PFSK-1 (cell line): Measurements from ENCODE around the gene SUCLG2.

Experiments
- FOXP2 ChIP-seq: optimal IDR thresholded peaks from 2 replicates; pipeline ENCODE3; 2011; ENCODE audit warnings: borderline replicate concordance, control low read depth, inconsistent platforms; ENCODE audit not compliant: insufficient read depth; ENCODE audit errors: extremely low read length, extremely low read depth
- POLR2AphosphoS5 ChIP-seq: IDR thresholded peaks from 2 replicates; pipeline ENCODE4 v1.6.1; 2012; ENCODE audit warnings: low read depth, mild to moderate bottlenecking, control low read depth, low read length, moderate library complexity
- SIN3A ChIP-seq: IDR thresholded peaks from 2 replicates; pipeline ENCODE4 v1.6.1; 2012; ENCODE audit warnings: mild to moderate bottlenecking, low read length, moderate library complexity, borderline replicate concordance; ENCODE audit not compliant: insufficient read depth
- TAF1 ChIP-seq: IDR thresholded peaks from 2 replicates; pipeline ENCODE4 v1.6.1; 2012; ENCODE audit warnings: low read length, control low read depth, borderline replicate concordance; ENCODE audit not compliant: insufficient read depth
- TF ChIP-seq, protein P1 (sequence below), 2 experiments: IDR thresholded peaks; 2 replicates each; pipeline versions ENCODE4 v1.6.1 to v1.8.0; 2011 to 2012; ENCODE audit warnings: low read depth in 2 of 2, low read length in 2 of 2, control low read depth in 1 of 2, inconsistent platforms in 1 of 2, mild to moderate bottlenecking in 1 of 2, moderate library complexity in 1 of 2; ENCODE audit not compliant: insufficient read depth in 1 of 2

SUCLG2 gene

DNA sequence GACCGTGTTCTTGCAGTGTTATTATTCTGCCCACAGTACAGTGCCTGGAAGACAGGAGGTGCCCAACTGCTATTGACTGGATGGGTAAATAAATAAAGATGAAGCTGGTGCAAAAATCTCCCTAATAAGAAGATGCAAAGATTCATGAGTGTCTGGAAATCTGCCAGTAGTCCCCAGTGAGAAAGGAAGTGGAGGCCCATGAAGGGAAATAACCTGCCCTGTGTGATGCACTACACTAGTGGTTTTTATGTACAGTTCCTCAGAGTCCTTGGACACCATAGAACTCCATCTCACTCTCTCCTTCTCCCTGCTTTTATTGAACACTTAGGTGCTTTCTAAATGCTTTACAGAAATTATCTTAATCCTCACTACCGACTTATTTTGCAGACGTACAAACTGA is 8.3 kb upstream of the SUCLG2 start:
- TF ChIP-seq TAF1 (no peak), POLR2AphosphoS5 (no peak), SIN3A (no peak)
- TF ChIP-seq, protein P1, sequence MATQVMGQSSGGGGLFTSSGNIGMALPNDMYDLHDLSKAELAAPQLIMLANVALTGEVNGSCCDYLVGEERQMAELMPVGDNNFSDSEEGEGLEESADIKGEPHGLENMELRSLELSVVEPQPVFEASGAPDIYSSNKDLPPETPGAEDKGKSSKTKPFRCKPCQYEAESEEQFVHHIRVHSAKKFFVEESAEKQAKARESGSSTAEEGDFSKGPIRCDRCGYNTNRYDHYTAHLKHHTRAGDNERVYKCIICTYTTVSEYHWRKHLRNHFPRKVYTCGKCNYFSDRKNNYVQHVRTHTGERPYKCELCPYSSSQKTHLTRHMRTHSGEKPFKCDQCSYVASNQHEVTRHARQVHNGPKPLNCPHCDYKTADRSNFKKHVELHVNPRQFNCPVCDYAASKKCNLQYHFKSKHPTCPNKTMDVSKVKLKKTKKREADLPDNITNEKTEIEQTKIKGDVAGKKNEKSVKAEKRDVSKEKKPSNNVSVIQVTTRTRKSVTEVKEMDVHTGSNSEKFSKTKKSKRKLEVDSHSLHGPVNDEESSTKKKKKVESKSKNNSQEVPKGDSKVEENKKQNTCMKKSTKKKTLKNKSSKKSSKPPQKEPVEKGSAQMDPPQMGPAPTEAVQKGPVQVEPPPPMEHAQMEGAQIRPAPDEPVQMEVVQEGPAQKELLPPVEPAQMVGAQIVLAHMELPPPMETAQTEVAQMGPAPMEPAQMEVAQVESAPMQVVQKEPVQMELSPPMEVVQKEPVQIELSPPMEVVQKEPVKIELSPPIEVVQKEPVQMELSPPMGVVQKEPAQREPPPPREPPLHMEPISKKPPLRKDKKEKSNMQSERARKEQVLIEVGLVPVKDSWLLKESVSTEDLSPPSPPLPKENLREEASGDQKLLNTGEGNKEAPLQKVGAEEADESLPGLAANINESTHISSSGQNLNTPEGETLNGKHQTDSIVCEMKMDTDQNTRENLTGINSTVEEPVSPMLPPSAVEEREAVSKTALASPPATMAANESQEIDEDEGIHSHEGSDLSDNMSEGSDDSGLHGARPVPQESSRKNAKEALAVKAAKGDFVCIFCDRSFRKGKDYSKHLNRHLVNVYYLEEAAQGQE (IDR thresholded peaks at IDR 0.05; ENCODE audit: insufficient read depth in 1 of 2, low read depth in 2 of 2, low read length in 2 of 2), result no peak

DNA sequence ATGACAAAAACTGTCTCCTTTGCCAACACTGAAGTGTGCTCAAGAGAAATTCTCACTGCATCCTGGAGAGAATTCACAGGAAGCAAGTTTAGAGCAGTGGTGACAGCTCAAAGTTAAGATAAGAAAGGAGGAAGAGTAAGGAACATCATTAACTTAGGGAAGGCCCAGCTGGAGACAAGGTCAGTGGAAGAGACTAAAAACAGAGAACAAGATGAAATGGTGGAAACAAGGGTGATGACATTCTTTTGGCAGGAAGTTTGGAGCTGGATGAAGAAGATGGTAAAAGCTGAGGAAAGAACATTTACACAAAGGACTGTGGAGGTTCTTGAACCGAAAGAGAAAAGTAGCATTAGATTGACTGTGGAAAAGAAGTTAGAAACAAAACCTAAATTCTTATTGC is 6.7 kb upstream of the SUCLG2 start:
- TF ChIP-seq FOXP2 (no peak), SIN3A (no peak), POLR2AphosphoS5 (no peak), TAF1 (no peak)
- TF ChIP-seq, protein P1 (IDR thresholded peaks at IDR 0.05; ENCODE audit: insufficient read depth in 1 of 2, low read depth in 2 of 2, low read length in 2 of 2), result no peak

DNA sequence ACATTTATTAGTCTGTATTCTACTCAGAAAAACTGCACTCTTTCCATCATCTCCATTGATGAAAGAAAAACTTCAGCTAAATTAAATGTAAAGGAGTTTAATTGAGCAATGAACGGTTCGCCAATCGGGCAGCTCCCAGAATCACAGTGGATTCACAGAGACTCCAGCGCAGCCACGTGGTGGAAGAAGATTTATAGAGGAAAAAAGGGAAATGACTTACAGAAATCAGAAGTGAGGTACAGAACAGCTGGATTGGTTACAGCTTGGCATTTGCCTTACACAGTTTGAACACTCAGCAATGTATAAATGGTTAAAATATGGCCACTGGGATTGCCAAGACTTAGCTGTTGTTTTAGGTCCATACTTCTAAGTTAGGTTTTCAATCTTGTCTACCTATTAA is 2.8 kb upstream of the SUCLG2 start:
- no peak for TF ChIP-seq POLR2AphosphoS5
- TF ChIP-seq, protein P1 (IDR thresholded peaks at IDR 0.05; ENCODE audit: insufficient read depth in 1 of 2, low read depth in 2 of 2, low read length in 2 of 2), result no peak
- no peak for TF ChIP-seq TAF1
- TF ChIP-seq SIN3A, result no peak
- no peak for TF ChIP-seq FOXP2

DNA sequence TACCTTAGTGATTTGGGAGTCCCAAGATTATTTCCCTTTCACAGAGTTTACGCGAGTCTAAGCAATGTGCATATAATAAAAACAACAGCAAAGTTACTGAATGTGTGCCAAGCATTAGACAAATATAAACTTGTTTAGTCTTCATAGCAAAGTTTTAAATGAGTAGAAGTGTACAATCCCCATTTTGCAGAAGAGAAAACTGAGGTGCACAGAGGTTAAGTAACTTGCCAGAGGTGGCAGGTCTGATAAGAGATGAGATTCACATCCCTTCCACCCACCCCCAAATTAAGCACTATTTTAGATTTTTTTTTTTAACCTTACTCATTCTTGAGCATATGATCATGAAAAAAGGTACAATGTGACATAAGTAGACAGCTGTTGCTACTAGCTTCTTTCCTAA is 2.2 kb upstream of the SUCLG2 start:
- TF ChIP-seq POLR2AphosphoS5 (no peak), TAF1 (no peak), FOXP2 (no peak), SIN3A (no peak)

DNA sequence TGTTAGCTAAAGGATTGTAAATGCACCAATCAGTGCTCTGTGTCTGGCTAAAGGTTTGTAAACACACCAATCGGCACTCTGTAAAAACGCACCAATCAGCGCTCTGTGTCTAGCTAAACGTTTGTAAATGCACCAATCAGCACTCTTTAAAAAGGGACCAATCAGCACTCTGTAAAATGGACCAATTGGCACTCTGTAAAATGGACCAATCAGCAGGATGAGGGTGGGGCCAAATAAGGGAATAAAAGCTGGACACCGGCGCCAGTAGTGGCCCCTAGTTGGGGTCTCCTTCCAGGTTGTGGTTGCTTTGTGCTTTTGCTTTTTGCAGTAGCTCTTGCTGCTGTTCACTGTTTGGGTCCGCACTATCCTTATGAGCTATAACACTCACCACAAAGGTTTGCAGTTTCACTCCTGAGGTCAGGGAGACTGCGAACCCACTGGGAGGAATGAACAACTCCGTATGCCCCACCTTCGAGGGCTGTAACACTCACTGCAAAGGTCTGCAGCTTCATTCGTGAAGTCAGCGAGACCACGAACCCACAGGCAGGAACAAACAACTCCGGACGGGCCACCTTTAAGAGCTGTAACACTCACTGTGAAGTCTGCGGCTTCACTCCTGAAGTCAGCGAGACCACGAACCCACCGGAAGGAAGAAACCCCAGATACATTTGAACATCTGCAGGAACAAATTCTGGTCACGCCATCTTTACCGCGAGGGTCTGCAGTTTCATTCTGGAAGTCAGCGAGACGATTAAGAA is 1.1 kb upstream of the SUCLG2 start:
- no peak for TF ChIP-seq POLR2AphosphoS5
- no peak for TF ChIP-seq TAF1
- TF ChIP-seq, protein P1 (IDR thresholded peaks at IDR 0.05; ENCODE audit: insufficient read depth in 1 of 2, low read depth in 2 of 2, low read length in 2 of 2), result no peak
- TF ChIP-seq FOXP2, result no peak
- TF ChIP-seq SIN3A, result no peak
